ENCODE results near the gene NTNG1.

GRCh38 chr1:107362468-107363140, 221.8 kb downstream of the NTNG1 start:
- no peak for TF ChIP-seq CTCF (IDR thresholded peaks at IDR 0.05; ENCODE audit: borderline replicate concordance, extremely low read depth, low read length, poor library complexity, severe bottlenecking)
- TF ChIP-seq EZH2 (IDR thresholded peaks at IDR 0.05; ENCODE audit: borderline replicate concordance, low read depth, low read length, severe bottlenecking): no peak

Data from DND-41 (cell line).